ENCODE data around the gene EME1. TPM values are rescaled to one million over a fixed set of nuclear protein-coding genes. Genes with fewer than 3 reads are reported as not detected.

EME1 gene
- total and polyA plus RNA-seq, 10 of the 15 experiments (the other 5 are each of a cell fraction or from before 2014, with no cell fraction given) = 13.8 to 40.5 (median 22.0) TPM

DNA sequence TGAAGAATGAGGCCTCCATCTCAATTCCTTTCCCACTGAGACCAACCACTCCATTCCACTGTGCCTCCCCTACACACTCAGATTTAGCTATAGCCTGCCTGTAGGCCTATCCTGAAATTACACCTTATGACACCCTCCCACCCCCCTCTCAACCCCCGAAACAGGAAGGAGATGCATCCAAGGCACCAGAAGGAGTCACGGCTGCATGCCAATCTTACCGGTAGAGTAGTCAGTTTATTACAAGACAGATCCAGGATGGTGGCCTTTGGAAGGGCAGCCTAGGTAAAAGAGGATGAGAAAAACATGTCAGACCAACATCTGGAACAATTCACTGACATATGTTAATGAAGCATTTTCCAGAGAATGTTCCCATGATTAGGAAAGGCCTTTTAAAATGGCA lies 21.7 kb downstream of the EME1 start:
- FAIRE-seq (no peak), DNase-seq (ENCODE audit: low read depth, low spot score) (no peak), ATAC-seq (no peak)
- no peaks in the 10 kb centered on the region for H3K27me3 ChIP-seq (replicated peaks in 1 of 2; ENCODE audit: control insufficient read depth in 2 of 2, insufficient read depth in 2 of 2, low read length in 1 of 2)
- no peak overlapping the region for H3K9ac ChIP-seq (ENCODE audit: control insufficient read depth, insufficient read depth, low read length)
- H3K79me2 ChIP-seq (ENCODE audit: control insufficient read depth, insufficient read depth, low read length) = peaks cover 37% of the 10 kb centered on the region
- 0 out of 2 replicates have a peak overlapping the region, but pooled peaks have one; percentile 40 for H3K4me3 ChIP-seq
- no peak overlapping the region for H3K27ac ChIP-seq (ENCODE audit: control insufficient read depth, insufficient read depth)
- WGBS (ENCODE audit: insufficient coverage, insufficient replicate concordance, low lambda C conversion rate, missing lambda C conversion rate) = 30% methylated on average over 3 of the region's 3 CpGs
- POLR2A ChIA-PET = interaction anchor here (0.6 to 1.3 kb wide), 2 partner anchors 13 to 26 kb away, joined by 3 read pairs; no protein-coding TSS in a partner anchor
- no peak for TF ChIP-seq RELA (IDR thresholded peaks at IDR 0.05; ENCODE audit: borderline replicate concordance, partially characterized antibody)
- no peak for TF ChIP-seq NBN (IDR thresholded peaks at IDR 0.05)
- TF ChIP-seq PAX5 (IDR thresholded peaks at IDR 0.05; ENCODE audit: borderline replicate concordance, low read depth, low read length) = no peak
- TF ChIP-seq CBX3 (IDR thresholded peaks at IDR 0.05; ENCODE audit: borderline replicate concordance, low read depth) = no peak
- TF ChIP-seq SP1 (IDR thresholded peaks at IDR 0.05; ENCODE audit: low read depth, low read length) = no peak
- no peak for TF ChIP-seq PBX3 (IDR thresholded peaks at IDR 0.05; ENCODE audit: insufficient replicate concordance, low read depth, low read length)
- TF ChIP-seq, protein P1, sequence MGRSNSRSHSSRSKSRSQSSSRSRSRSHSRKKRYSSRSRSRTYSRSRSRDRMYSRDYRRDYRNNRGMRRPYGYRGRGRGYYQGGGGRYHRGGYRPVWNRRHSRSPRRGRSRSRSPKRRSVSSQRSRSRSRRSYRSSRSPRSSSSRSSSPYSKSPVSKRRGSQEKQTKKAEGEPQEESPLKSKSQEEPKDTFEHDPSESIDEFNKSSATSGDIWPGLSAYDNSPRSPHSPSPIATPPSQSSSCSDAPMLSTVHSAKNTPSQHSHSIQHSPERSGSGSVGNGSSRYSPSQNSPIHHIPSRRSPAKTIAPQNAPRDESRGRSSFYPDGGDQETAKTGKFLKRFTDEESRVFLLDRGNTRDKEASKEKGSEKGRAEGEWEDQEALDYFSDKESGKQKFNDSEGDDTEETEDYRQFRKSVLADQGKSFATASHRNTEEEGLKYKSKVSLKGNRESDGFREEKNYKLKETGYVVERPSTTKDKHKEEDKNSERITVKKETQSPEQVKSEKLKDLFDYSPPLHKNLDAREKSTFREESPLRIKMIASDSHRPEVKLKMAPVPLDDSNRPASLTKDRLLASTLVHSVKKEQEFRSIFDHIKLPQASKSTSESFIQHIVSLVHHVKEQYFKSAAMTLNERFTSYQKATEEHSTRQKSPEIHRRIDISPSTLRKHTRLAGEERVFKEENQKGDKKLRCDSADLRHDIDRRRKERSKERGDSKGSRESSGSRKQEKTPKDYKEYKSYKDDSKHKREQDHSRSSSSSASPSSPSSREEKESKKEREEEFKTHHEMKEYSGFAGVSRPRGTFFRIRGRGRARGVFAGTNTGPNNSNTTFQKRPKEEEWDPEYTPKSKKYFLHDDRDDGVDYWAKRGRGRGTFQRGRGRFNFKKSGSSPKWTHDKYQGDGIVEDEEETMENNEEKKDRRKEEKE (IDR thresholded peaks at IDR 0.05) = no peak
- TF ChIP-seq MXI1 (IDR thresholded peaks at IDR 0.05; ENCODE audit: low read depth, low read length) = no peak
- no peak for TF ChIP-seq NFXL1 (IDR thresholded peaks at IDR 0.05; ENCODE audit: borderline replicate concordance)
- TF ChIP-seq KAT2A (conservative IDR thresholded peaks at IDR 0.05; ENCODE audit: control insufficient read depth, low read depth, low read length) = no peak
- TF ChIP-seq, protein P2, sequence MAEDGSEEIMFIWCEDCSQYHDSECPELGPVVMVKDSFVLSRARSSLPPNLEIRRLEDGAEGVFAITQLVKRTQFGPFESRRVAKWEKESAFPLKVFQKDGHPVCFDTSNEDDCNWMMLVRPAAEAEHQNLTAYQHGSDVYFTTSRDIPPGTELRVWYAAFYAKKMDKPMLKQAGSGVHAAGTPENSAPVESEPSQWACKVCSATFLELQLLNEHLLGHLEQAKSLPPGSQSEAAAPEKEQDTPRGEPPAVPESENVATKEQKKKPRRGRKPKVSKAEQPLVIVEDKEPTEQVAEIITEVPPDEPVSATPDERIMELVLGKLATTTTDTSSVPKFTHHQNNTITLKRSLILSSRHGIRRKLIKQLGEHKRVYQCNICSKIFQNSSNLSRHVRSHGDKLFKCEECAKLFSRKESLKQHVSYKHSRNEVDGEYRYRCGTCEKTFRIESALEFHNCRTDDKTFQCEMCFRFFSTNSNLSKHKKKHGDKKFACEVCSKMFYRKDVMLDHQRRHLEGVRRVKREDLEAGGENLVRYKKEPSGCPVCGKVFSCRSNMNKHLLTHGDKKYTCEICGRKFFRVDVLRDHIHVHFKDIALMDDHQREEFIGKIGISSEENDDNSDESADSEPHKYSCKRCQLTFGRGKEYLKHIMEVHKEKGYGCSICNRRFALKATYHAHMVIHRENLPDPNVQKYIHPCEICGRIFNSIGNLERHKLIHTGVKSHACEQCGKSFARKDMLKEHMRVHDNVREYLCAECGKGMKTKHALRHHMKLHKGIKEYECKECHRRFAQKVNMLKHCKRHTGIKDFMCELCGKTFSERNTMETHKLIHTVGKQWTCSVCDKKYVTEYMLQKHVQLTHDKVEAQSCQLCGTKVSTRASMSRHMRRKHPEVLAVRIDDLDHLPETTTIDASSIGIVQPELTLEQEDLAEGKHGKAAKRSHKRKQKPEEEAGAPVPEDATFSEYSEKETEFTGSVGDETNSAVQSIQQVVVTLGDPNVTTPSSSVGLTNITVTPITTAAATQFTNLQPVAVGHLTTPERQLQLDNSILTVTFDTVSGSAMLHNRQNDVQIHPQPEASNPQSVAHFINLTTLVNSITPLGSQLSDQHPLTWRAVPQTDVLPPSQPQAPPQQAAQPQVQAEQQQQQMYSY (CRISPR knock-in tag; IDR thresholded peaks at IDR 0.05) = no peak
- SMC1A ChIA-PET (ENCODE audit: uncharacterized antibody, unreplicated experiment) = interaction anchor here (1.2 to 1.6 kb wide), 2 partner anchors 11 to 13 kb away, joined by 4 to 5 read pairs; no protein-coding TSS in a partner anchor
- no peak overlapping the region for H2AFZ ChIP-seq (ENCODE audit: control insufficient read depth, low read depth, low read length)
- intact Hi-C loops (cut with micrococcal nuclease; ENCODE audit: unreplicated experiment) (no loop called here), in situ Hi-C loops (cut with MboI) (no loop called here)
- CTCF ChIA-PET = interaction anchor here (1.2 to 5.7 kb wide), 3 partner anchors 21 to 85 kb away, joined by 4 to 83 read pairs (median 4); no protein-coding TSS in a partner anchor
- RAD21 ChIA-PET (ENCODE audit: unreplicated experiment) = interaction anchor here (1.1 to 4.2 kb wide), 2 partner anchors 13 to 84 kb away, joined by 3 to 16 read pairs; partner anchors contain the start of gene RSAD1
- peaks cover 16% of the 10 kb centered on the region for H3K4me1 ChIP-seq (ENCODE audit: control insufficient read depth, insufficient read depth, low read length)
- no peaks in the 10 kb centered on the region for H3K9me3 ChIP-seq (replicated peaks; ENCODE audit: control insufficient read depth, insufficient read depth, low read length)
- no peaks in the 10 kb centered on the region for H4K20me1 ChIP-seq (ENCODE audit: control insufficient read depth, insufficient read depth)
- BruUV-seq (replicated peaks) = no TSS peak
- peak overlapping the region; percentile 39; the same call in 1 of the 2 replicates for H3K4me2 ChIP-seq (ENCODE audit: control insufficient read depth, insufficient read depth)
- H3K36me3 ChIP-seq (ENCODE audit: control insufficient read depth in 2 of 2, insufficient read depth in 2 of 2, low read length in 1 of 2) = peaks cover 22 to 30% of the 10 kb centered on the region in 2 experiments

All from GM12878 (cell line).